Esophagus muscularis mucosa (tissue), 4 donors: Measurements from ENCODE around the gene TOR1B.

Experiments used
- EP300 ChIP-seq: sonication (generic); formaldehyde crosslinking; IDR thresholded peaks from one replicate; pipeline ENCODE4 v1.6.1; 2017; ENCODE audit warnings: antibody characterized with exemption
- POLR2A ChIP-seq: fragments of 450-650 bp; IDR thresholded peaks from one replicate; pipeline ENCODE4 v1.6.1; 2017; ENCODE audit warnings: antibody characterized with exemption, moderate library complexity, mild to moderate bottlenecking, low read depth
- POLR2AphosphoS5 ChIP-seq, 2 donors: sonication (generic); formaldehyde crosslinking; IDR thresholded peaks; one replicate each; pipeline ENCODE4 v1.6.1; 2017; ENCODE audit warnings: antibody characterized with exemption in 2 of 2
- TF ChIP-seq, protein P1 (sequence below), 3 experiments: fragments of 200-600 bp in 2 of 3; fragments of 450-650 bp in 1 of 3; sonication (generic) in 2 of 3; IDR thresholded peaks; one replicate each; pipeline ENCODE4 v1.5.1; 2017 to 2019; ENCODE audit warnings: antibody characterized with exemption in 3 of 3, mild to moderate bottlenecking in 2 of 3, moderate library complexity in 1 of 3

DNA sequence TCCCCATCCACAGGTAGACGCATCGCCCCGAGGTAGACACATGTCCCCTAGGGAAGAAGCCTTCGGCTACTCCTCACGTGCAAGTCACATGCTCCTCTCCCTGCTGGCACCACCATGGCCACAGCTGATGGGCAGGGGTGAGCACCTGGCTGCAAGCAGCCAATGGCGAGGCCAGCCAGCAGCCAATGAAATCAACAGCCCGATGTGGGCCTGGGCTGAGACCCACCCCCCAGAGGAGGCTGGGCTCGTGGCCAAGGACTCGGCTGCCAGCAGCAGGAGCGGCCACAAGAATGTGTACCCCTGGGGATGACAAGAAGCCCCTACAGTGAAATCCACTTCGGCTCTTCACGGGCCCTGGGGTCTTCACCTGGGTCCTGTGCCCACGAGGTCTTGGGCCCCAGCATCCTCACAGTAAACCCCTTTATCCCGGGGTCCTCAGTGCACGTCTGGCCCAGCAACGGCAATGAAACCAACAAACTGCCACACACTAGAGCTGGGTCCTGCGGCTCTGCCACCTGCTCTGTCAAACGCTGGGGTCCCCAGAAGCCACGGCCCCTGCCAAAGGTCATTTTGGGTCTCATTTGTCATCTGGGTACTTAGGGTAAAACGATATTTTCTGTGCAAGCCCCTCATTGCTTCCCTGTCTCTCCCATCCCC, 28.1 kb upstream of the TOR1B start:
- no peak for TF ChIP-seq EP300
- TF ChIP-seq POLR2A, result no peak
- TF ChIP-seq, protein P1, sequence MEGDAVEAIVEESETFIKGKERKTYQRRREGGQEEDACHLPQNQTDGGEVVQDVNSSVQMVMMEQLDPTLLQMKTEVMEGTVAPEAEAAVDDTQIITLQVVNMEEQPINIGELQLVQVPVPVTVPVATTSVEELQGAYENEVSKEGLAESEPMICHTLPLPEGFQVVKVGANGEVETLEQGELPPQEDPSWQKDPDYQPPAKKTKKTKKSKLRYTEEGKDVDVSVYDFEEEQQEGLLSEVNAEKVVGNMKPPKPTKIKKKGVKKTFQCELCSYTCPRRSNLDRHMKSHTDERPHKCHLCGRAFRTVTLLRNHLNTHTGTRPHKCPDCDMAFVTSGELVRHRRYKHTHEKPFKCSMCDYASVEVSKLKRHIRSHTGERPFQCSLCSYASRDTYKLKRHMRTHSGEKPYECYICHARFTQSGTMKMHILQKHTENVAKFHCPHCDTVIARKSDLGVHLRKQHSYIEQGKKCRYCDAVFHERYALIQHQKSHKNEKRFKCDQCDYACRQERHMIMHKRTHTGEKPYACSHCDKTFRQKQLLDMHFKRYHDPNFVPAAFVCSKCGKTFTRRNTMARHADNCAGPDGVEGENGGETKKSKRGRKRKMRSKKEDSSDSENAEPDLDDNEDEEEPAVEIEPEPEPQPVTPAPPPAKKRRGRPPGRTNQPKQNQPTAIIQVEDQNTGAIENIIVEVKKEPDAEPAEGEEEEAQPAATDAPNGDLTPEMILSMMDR (IDR thresholded peaks at IDR 0.05), result no peak
- TF ChIP-seq POLR2AphosphoS5 (IDR thresholded peaks at IDR 0.05), result no peak
